ENCODE data around the gene TRIP10. TPM values are rescaled to one million over a fixed set of nuclear protein-coding genes. Genes with fewer than 3 reads are reported as not detected.

The TRIP10 gene
- total RNA-seq, 2 experiments from 2014 or later, result 42.6 to 43.4 TPM

DNA sequence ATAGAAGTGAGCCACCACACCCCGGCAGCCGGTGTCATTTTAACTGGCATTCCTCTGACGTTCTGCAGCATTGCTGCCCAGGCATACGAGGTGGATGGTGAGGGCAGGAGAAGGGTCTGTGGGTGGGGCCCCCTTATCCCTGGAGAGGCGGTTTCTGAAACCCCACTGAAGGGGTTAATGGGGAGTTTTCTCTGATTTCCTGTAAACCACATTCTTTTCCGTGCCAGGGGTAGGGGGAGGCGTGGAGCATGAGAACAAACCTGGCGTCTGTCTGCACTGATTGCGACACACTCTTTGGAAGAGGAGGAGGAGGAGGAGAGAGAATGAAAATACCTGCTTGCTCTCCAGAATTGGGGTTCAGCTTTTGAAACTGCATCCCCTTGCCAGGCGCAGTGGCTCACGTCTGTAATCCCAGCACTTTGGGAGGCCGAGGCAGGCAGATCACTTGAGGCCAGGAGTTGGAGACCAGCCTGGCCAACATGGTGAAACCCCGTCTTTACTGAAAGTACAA is 16.3 kb upstream of the TRIP10 start:
- POLR2A ChIA-PET, result no interaction called here
- CTCF ChIA-PET, result no interaction called here

DNA sequence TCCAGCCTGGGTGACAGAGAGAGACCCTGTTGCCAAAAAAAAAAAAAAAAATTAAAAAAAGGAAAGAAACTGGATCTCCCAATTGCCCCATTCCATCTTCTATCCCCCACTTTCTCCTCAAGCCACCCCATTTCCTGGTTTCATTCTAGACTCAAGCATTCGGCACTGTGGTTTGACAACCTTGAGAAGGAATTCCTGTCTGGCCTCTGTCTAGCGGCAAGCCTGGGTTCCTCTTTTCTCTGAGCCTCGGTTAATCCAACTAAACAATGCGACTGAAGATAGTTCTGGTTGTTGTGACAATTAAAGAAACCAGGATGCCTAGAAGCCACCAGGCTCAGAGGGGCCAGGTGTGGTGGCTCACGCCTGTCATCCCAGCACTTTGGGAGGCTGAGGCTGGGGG is 15.7 kb upstream of the TRIP10 start:
- POLR2A ChIA-PET, result no interaction called here

DNA sequence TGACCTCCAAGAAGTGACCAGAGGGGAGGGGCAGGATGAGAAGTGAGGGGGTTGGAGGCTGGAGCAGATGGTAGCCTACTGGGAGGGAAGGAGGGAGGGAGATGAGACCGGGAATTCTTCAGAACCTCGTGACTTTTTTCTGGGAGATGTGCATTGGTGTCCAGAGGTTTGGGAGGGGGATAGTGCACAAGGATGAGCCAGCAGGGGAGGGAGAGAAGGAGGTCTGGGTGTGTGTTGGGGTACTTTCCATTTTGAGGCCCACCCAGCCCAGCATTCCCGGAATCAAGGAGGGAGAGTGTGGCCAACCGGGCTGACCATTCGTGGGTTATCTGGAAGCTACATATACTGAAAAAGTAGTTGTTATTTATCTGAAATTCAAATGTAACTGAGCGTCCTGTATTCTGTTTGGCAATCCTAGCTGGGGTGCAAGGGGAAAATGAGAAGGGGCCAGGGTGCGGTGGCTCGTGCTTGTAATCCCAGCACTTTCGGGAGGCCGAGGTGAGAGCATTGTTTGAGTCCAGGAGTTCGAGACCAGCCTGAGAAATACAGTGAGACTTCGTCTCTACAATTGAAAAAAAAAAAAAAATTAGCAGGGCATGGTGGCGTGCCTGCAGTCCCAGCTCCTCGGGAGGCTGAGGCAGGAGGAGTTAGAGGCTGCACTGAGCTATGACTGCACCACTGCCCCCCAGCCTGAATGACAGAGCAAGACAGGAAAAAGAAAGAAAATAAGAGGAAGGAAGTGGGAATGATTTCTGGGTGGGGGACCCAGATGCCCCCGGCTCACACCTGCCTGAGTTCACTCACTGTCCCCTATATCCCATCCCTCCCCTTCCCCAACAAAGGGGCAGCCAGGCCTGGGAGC is 14.6 kb upstream of the TRIP10 start:
- POLR2A ChIA-PET, result no interaction called here
- CTCF ChIA-PET, result interaction anchor here (1.1 to 1.4 kb wide), 2 partner anchors 8 to 208 kb away, joined by 3 to 4 read pairs; no protein-coding TSS in a partner anchor

More for the DNA sequence above, 15.7 kb upstream of the TRIP10 start:
- CTCF ChIA-PET, result interaction anchor here (1.4 kb wide), 1 partner anchor 10 kb away, joined by 4 read pairs; no protein-coding TSS in a partner anchor

DNA sequence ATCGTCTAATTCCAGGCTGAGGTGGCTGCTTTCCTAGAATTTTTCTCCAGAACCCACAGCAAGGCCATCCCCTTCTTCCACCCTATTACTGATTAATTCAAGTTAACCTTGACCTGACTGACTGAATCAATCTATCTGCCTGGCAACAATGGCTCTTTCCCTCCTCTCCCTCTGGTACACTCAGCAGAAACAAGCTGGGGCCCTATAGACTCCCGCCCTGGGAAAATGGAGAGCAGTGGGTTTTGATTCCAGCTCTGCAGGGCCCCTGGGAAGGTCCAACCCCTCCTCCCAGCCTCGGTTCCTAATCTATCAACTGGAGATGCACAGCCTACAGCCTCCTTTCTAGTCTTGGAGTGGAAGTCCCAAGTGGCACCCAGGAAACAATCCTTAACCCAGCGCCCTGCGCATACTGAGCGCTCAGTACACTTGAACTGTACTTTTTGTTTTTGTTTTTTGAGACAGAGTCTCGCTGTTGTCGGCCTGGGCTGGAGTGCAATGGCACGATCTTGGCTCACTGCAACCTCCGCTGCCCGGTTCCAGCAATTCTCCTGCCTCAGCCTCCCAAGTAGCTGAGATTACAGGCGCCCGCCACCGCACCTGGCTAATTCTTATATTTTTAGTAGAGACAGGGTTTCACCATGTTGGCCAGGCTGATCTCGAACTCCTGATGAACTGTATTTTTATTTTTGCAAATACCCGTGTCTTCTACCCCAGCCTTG is 13.8 kb upstream of the TRIP10 start:
- CTCF ChIA-PET, result no interaction called here
- POLR2A ChIA-PET, result no interaction called here

DNA sequence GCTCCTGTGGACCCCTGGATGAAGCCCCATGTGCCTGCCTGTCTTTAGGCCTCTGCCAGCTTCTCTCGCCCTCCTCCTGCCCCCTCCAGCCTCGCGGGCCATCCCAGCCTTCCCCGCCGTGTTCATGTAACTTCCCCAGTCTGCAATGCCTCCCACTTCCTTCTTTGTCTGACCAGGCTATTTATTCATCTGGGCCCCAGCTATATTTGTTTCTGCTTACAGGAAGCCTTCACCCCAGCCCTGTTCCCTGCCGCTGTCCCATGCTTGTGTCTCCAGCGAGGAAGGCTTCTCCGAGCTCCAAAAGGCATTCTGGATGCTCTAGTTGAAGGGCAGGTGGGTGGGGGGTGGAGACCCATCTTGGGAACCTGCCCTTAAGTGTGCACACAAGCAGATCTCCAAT is 11.1 kb upstream of the TRIP10 start:
- ChIA-PET POLR2A (interaction anchor here (0.7 kb wide), 1 partner anchor 40 kb away, joined by 3 read pairs; no protein-coding TSS in a partner anchor), CTCF (interaction anchor here (2.2 kb wide), 1 partner anchor 10 kb away, joined by 7 read pairs; no protein-coding TSS in a partner anchor)

DNA sequence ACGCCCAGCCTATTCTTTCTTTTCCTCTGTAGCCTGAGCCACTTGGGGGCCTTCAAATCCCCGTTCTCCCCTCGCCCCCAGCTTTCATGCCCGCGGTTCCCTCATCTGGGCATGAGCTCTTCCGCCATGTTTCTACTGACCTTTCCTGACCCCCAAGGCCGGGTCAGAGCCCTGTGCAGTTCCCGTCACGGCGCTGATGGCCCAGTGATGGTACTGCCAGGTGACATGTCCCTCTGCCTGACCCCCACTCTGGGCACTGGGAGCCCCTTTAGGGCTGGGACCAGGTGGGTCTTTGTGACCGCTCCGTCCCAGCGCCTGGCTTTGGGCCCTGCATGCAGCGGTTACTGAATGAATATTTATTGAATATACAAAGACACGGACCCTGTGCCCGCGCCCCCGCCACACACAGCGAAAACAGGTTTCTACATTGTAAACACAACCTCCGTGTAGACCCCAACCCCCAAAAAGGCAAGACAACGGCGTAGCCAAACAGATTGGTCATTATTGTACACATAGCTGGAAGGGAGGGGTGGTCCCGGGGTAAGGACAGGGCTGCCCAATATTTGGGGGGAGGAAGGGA is 9.8 kb upstream of the TRIP10 start:
- ChIA-PET CTCF (interaction anchor here (2.2 kb wide), 1 partner anchor 9 kb away, joined by 7 read pairs; no protein-coding TSS in a partner anchor), POLR2A (interaction anchor here (0.5 kb wide), 1 partner anchor 14 kb away, joined by 3 read pairs; no protein-coding TSS in a partner anchor)

DNA sequence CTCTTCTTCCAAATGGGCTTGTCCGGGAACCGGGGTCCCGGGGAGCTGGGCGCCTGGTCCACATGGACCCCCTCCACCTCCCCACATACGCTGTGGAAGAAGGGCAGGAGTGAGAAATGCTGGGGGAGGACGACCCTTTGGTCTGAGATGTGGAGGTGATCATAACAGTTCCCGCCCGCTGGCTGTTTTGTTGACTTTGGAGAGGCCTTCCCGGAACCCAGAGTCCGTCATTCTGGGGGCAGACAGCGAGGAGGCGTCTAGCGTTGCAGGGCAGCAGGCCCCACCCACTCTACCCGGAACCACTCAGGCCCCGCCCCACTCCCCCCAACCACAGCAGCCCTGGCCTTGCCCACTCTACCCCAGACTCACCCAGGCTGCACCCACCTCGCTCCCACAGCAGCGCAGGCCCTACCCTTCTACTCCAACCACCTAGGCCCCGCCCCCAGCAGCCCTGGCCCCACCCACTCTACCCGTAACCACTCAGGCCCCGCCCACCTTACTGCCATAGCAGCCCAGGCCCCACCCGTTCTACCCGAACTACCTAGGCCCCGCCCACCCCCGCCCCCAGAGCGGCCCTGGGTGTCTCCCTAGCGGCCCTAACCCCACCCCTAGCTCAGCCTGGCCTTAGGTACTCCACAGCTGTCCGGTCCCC is 9.2 kb upstream of the TRIP10 start:
- ChIA-PET POLR2A (interaction anchor here (0.5 kb wide), 1 partner anchor 15 kb away, joined by 3 read pairs; no protein-coding TSS in a partner anchor), CTCF (no interaction called here)

DNA sequence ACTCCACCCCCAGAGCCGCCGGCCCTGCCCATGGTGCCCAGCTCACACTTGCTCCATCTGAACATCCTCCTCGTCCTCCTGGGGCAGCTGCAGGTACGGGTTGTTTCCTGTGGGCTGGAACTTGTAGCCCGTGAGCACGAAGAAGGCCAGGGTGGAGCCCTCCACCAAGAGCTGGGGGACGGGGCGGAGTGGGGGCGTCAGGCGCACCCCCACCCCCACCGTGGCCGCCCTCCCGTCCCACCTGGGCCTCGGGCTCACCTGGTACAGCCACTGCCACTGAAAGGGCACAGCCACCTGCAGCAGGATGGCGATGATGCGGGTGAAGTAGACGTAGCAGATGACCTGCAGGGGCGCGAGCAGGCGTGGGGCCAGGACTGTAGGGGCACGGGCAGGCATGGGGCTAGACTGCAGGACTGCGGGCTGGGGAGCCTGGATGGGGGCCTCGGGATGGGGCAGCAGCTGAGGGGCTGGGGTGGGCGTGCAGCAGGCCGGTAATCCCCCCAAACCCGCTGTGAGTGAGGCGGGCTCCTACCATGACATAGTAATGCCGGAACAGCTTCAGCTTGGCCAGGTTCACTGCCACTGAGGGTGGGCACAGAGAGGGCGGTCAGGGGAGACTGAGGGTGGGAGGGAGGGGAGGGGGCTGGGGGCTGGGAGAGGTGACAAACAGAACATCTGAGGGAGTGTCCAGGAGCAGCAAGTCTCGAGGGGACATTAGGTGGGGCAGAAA is 8.4 kb upstream of the TRIP10 start:
- ChIA-PET CTCF (interaction anchor here (0.7 kb wide), 1 partner anchor 98 kb away, joined by 3 read pairs; no protein-coding TSS in a partner anchor), POLR2A (no interaction called here)

DNA sequence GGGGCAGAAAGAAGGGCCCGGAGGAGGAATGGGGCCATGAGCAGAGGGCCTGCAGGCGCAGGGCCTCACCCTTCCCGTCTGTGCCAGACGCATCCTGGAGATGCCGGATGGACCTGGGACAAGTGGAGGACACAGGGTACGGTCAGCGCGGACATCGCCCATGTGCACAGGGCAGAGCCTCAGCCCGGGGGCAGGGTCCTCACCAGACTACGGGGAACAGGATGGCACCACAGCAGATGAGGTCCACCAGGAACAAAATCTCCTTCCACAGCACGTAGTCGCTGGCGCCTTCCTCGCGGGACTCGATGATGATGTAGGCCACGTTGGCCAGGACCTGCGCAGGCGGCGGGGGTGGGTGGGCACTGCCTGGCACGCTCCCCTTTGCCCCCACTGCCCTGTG is 7.7 kb upstream of the TRIP10 start:
- ChIA-PET POLR2A (no interaction called here), CTCF (no interaction called here)

DNA sequence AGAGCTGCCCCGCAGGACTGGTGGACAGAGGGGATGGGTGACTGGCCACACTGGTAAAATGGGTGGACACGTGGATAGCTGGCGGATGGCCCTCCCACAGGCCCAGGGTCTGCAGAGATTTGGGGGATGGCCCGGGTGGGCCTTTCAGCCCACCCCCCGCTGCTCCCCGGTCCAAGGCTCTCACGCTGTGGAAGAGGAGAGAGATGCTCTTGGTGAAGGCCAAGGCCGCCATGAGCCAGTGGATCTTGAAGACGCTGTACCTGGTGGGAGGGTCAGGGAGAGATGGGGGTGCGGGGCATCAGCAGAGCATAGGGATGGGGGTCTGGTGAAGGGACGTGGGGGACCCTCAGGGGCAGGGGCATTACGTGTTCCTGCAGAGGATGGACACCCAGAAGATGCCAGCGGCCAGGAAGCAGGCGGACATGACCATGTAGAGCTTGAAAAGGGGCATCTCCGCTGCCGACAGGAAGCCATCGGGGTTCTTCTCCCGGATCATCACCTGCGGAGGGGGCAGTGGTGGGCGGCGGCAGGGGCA is 6.6 kb upstream of the TRIP10 start:
- ChIA-PET POLR2A (interaction anchor here (0.6 kb wide), 1 partner anchor 94 kb away, joined by 3 read pairs; no protein-coding TSS in a partner anchor), CTCF (interaction anchor here (0.6 to 1.1 kb wide), 3 partner anchors 8 to 336 kb away, joined by 3 to 4 read pairs (median 4); no protein-coding TSS in a partner anchor)

DNA sequence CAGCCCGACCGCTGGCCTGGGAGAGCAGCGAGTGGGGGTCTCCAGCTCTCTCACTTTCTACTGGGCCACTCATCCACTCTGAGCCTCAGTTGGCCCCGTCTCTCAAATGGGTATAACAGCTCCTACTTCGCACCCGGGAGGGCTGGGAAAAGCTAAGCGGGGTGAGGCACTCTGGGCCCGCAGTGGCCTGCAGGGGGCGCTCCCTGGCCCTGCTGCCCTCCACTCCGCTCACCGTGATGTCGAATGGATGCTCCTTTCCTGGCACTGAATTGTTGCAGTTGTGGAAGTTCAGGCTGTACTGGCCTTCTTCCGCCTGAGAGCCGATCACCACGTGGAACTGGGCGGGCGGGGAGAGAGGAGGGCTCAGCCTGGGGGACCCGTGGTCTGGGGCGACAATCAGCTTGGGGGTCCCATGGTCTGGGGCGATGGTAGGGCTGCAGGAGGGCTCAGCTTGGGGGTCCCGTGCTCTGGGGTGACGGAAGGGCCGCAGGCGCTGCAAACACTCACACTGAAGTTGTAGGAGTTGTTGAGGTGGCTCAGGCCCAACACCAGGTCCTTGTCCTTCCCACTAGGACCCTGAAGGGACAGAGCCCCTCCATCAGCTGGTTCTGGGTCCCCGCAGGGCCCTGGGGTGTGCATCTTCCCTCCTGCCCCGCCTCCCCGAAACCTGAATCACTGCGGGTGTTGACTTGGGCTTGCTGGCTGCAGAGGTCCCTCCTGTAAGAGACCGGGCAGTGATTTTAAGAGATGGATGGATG is 6.0 kb upstream of the TRIP10 start:
- CTCF ChIA-PET, result interaction anchor here (0.5 to 1.1 kb wide), 4 partner anchors 9 to 336 kb away, joined by 3 to 4 read pairs (median 4); no protein-coding TSS in a partner anchor
- POLR2A ChIA-PET, result interaction anchor here (0.6 kb wide), 1 partner anchor 95 kb away, joined by 3 read pairs; no protein-coding TSS in a partner anchor

DNA sequence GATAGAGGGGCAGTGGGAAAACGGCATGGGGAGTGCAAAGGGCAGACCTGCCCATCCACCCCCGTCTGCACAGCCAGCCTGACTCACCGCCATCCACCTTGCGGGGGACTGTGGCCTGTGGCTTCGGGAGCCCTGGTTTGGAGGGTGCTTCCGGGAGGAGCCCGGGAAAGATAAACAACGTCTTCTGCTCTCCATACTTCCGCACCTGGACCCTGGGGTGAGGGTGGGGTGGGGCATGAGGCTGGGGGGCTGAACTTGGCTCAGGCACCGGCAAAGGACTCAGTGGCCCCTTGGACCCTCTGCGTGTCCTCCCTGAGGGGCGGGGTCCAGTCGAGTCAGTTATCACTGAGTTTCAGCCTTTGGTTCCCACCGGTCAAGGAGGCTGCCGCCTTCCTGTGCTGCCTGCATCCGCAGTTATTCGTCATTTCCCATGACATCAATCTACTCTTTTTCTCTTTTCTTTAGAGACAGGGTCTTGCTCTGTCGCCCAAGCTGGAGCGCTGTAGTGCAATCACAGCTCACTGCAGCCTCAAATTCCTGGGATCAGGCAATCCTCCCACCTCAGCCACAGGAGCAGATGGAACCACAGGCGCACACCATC is 5.3 kb upstream of the TRIP10 start:
- ChIA-PET POLR2A (no interaction called here), CTCF (interaction anchor here (0.5 to 6.3 kb wide), 2 partner anchors 116 to 130 kb away, joined by 4 to 79 read pairs; no protein-coding TSS in a partner anchor)

DNA sequence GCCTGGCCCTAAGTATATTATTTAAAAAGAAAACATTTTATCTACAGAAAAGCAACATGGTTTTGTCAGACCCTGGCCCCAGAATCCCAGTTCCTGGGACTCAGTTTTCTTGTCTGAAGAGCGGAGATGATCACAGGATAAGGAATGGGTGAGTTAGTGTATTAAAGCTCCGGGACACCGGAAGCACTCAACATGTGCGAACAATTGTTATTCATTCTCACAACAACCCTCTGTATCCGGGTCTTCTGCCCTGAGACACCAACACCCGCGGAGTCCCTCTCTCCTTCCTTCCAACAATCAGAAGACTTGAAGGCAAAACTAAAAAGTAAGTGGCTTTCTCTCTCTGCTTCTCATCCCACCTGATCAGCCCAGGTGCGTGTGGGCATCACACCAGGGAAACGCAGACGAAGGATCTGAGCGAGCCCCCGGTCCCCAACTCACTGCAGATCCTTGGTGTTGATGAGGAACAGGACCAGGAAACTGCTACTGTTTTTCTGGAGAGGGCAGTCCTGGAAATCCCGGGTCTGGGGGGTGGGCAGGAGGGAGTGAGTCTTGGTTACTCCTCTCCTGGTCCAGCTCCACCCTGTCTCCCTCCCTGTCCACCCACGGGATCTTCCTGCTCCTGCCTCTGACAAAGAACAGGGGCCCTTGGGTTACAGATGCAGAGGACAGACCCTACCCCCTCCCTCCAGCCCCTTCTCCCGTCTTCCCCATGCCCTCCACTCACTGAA is 4.1 kb upstream of the TRIP10 start:
- ChIA-PET POLR2A (interaction anchor here (0.7 to 3.6 kb wide), 3 partner anchors 66 to 128 kb away, joined by 3 to 17 read pairs (median 12); partner anchors contain the start of gene TNFSF14), CTCF (interaction anchor here (0.6 to 6.3 kb wide), 11 partner anchors 19 to 219 kb away, joined by 3 to 79 read pairs (median 4); no protein-coding TSS in a partner anchor)

DNA sequence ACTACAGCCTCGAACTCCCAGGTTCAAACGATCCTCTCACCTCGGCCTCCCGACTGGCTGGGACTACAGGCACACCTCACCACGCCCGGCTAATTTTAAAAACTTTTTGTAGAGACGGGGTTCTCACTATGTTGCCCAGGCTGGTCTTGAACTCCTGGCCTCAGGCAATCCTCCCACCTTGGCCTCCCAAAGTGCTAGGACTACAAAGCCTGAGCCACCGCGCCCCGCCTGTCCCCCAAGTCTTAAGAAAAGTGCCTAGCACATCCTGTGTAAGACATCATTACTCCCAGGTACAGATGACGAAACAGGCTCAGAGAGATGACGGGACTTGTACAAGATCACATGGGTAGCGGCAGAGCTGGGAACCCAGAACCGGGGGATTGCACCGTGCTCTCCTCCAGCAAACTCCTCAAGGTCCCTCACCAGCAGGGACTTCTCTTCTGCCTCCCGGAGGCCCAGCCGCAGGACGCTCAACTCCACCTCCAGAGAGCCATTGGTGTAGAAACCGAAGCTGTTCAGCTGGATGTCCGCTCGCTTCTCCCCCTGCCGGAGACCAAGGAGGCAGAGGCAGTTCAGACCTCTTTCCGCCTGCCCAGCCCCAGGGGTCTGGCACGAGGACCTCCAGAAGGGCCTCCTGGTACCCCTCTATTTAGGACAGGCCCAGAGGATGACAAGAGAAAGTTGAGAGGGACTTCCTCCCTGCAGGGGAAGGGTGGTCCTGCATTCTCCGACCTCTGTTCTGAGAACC is 3.1 kb upstream of the TRIP10 start:
- POLR2A ChIA-PET, result interaction anchor here (0.7 to 3.6 kb wide), 6 partner anchors 37 to 127 kb away, joined by 3 to 17 read pairs (median 4); partner anchors contain the start of genes TNFSF14 and VAV1
- CTCF ChIA-PET, result interaction anchor here (0.8 to 6.3 kb wide), 13 partner anchors 20 to 220 kb away, joined by 3 to 79 read pairs (median 4); no protein-coding TSS in a partner anchor

DNA sequence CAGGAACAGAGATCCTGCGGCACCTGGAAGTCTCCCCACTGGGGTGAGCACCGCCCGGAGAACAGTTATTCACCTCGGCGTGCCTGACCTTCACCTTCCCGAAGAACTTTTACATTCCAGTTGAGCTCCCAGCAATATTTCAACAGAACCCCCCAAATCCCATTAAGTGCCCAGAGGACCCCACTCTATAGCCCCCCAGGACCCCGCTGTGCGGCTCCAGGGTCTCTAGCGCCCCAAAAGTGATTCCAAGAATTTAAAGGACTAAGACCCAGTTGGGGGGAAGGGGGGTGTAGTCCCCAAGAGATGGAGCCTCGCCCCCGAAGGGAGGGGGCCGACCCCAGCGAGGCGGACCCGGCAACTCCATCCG is 2.6 kb upstream of the TRIP10 start:
- ChIA-PET CTCF (interaction anchor here (0.9 to 6.3 kb wide), 8 partner anchors 31 to 219 kb away, joined by 3 to 79 read pairs (median 6); no protein-coding TSS in a partner anchor), POLR2A (interaction anchor here (1.0 to 3.6 kb wide), 5 partner anchors 59 to 127 kb away, joined by 3 to 17 read pairs (median 4); partner anchors contain the start of gene TNFSF14)
